BE2C (cell line): ENCODE data around the gene SPATS2.

ENCODE experiments used
- DNase-seq: peaks from one replicate; pipeline ENCODE4 v3.0.0-alpha.2; 2020
- H3K27me3 ChIP-seq: fragments of 250-450 bp; sonication (Bioruptor Pico); 2 replicates; pipeline ENCODE4 v1.5.1; 2020; ENCODE audit warnings: mild to moderate bottlenecking
- H3K36me3 ChIP-seq: fragments of 250-450 bp; sonication (Bioruptor Pico); 2 replicates; pipeline ENCODE4 v1.5.1; 2020; ENCODE audit warnings: mild to moderate bottlenecking
- H3K4me1 ChIP-seq: fragments of 250-450 bp; sonication (Bioruptor Pico); 2 replicates; pipeline ENCODE4 v1.5.1; 2020
- H3K4me3 ChIP-seq: 2 replicates; pipeline ENCODE4 v1.5.1; 2011; ENCODE audit warnings: low read depth, low read length
- H3K9me3 ChIP-seq: fragments of 250-450 bp; sonication (Bioruptor Pico); 2 replicates; pipeline ENCODE4 v1.5.1; 2020
- TF ChIP-seq, protein P1 (sequence below): IDR thresholded peaks from 2 replicates; pipeline ENCODE4 v1.5.1; 2012; ENCODE audit warnings: mild to moderate bottlenecking, low read depth, low read length

The SPATS2 gene

DNA sequence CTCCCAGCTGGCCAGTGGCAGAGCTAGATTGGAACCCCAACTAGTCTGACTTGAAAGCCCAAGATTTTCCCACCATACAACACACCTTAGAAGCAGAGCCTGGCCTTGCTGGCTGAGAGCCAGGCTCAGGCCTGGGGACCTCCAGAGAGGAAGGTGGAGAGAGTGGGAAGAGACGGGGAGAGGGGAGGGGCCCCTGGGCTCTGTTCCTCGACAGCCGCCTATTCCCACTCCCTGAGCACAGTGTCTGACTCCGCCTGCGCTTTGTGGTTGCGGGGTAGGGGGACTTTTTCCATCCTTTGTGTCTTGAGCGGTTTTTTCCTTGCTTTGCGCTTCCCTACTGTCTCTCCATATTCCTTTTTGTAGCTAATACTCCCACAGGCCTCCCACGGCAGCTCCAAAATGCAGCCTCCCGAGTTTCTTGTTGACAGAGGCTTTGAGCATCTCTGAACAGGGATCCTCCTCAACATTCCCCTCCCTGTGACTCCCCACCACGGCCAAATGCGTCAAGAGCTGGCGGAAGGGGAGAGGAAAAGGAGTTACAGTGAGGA lies 167.5 kb downstream of the SPATS2 start:
- no peaks in the 10 kb centered on the region for H3K9me3 ChIP-seq
- H3K4me3 ChIP-seq: no peak overlapping the region
- no peaks in the 10 kb centered on the region for H3K36me3 ChIP-seq
- peak; percentile 45 for DNase-seq
- TF ChIP-seq, protein P1, sequence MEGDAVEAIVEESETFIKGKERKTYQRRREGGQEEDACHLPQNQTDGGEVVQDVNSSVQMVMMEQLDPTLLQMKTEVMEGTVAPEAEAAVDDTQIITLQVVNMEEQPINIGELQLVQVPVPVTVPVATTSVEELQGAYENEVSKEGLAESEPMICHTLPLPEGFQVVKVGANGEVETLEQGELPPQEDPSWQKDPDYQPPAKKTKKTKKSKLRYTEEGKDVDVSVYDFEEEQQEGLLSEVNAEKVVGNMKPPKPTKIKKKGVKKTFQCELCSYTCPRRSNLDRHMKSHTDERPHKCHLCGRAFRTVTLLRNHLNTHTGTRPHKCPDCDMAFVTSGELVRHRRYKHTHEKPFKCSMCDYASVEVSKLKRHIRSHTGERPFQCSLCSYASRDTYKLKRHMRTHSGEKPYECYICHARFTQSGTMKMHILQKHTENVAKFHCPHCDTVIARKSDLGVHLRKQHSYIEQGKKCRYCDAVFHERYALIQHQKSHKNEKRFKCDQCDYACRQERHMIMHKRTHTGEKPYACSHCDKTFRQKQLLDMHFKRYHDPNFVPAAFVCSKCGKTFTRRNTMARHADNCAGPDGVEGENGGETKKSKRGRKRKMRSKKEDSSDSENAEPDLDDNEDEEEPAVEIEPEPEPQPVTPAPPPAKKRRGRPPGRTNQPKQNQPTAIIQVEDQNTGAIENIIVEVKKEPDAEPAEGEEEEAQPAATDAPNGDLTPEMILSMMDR: no peak
- H3K4me1 ChIP-seq: peaks cover 2% of the 10 kb centered on the region; the same call in 1 of the 2 replicates
- peaks cover 28% of the 10 kb centered on the region for H3K27me3 ChIP-seq

DNA sequence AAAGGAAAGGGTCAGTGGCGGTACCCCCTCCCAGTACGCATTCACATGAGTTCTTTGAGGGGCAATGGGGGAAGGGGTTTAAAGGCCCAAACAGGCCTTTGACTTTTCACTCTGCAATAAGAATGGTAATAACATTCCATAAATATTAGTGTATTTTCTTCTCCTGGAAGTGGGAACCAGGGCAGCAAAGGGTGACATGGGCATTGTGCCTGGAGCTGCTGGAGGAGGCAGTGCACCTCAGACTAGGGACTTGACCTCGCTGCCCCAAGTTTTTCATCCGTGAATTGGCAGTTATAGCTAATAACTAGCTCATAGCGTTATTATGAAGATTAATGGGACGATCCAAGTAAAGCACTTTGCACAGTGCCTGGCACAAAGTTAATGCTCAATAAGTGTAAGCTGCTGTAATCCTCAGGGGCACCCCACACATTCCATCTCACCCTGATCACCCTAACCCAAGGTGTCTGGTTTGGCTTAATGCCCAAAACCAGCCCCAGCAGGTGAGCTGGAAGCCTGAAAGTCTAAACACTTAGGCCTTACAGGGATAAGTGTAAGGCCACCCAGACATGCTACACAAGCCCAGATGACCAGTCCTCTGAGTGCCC lies 168.8 kb downstream of the SPATS2 start:
- no peaks in the 10 kb centered on the region for H3K36me3 ChIP-seq
- TF ChIP-seq, protein P1: no peak
- DNase-seq: no peak
- peaks cover 2% of the 10 kb centered on the region; the same call in 1 of the 2 replicates for H3K4me1 ChIP-seq
- no peak overlapping the region for H3K4me3 ChIP-seq
- H3K27me3 ChIP-seq: peaks cover 31% of the 10 kb centered on the region
- no peaks in the 10 kb centered on the region for H3K9me3 ChIP-seq

DNA sequence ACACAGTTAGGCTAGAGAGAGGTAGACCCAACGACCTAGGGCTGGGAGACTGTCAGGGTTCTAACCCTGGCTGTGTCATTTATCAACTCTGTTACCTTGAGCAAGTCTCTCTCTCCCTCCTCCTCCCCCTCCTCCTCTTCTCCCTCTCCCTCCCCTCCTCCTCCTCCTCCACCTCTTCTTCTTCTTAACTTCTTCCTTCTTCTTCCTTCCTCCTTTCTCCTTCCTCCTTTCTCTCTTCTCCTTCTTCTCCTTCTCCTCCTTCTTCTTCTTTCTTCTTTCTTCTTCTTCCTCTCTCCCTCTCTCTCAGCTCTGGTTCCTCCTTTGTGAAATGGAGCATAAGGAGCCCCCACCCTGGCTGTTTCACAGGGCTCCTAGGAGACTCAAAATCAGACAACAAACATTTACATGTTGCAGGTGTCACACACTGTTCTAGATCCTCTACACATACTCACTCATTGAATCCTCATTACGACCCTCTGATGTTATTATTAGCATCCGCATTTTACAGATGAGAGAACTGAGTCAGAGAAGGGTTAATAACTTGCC lies 169.3 kb downstream of the SPATS2 start:
- H3K9me3 ChIP-seq: no peaks in the 10 kb centered on the region
- H3K4me3 ChIP-seq: no peak overlapping the region
- H3K27me3 ChIP-seq: peaks cover 31% of the 10 kb centered on the region
- peaks cover 2% of the 10 kb centered on the region; the same call in 1 of the 2 replicates for H3K4me1 ChIP-seq
- no peaks in the 10 kb centered on the region for H3K36me3 ChIP-seq
- TF ChIP-seq, protein P1: no peak
- no peak for DNase-seq

DNA sequence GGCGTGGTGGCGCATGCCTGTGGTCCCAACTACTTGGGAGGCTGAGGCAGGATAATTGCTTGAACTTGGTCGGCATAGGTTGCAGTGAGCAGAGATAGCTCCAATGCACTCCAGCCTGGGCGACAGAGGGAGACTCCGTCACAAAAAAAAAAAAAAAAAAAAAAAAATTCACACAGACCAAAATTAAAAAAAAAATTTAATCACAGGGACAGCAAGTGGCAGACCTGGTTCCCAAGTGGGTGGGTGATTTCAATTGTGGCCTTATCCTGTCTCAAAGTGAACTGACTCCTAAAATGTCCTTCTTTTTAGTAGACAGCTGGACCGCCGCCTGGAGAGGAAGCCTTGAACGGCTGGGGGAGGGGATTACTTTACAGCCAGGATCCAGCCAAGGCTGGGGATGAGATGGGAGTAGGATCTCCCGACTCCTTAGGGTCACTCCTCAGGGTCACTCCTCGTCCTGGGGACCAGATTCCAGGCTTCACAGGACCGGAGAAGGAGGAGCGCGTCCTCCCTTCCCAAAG lies 170.0 kb downstream of the SPATS2 start:
- Histone ChIP-seq H3K36me3 (no peaks in the 10 kb centered on the region), H3K27me3 (peaks cover 31% of the 10 kb centered on the region), H3K4me3 (peak overlapping the region; percentile 42), H3K4me1 (peaks cover 2% of the 10 kb centered on the region; the same call in 1 of the 2 replicates), H3K9me3 (no peaks in the 10 kb centered on the region)
- DNase-seq: no peak
- TF ChIP-seq, protein P1: no peak

DNA sequence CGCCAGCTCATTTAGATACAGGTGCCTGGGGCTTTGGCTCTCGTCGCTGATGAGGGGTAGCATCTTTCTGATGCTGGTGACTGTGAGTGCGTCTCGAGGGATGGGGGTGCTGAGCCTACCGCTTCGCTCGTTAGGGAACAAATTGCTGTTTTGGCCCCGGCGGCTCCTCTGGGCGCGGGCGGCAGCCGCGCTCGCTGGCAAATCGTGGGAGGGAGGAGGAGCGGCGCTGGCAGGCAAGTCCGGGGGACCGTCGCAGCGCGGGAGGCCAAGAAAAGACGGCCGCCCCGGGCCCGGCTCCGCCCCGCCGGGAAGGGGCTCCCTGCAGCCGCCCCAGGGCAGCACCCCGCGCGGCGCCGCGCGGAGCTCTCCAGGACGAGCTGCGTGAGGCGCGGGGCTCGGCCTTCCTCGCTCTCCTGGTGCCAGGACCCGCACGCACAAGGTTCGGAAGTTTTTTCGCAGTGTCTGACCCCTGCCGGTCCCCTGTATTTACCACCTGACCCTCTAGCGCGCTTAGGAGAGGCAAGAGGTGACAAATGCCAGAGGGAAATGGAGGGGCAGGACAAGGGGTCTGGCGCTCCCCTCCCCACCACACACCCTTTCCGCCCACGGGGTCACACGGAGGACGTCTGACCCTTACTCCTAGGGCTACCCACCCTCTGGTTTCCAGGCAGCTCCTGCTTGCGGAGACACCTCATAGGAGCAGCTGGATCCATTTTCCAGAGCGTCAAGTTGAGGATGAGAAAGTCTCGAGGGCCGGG lies 170.7 kb downstream of the SPATS2 start:
- Histone ChIP-seq H3K9me3 (no peaks in the 10 kb centered on the region), H3K36me3 (no peaks in the 10 kb centered on the region), H3K27me3 (peaks cover 31% of the 10 kb centered on the region), H3K4me3 (peak overlapping the region; percentile 42), H3K4me1 (peaks cover 2% of the 10 kb centered on the region; the same call in 1 of the 2 replicates)
- TF ChIP-seq, protein P1: peak; percentile 22; the same call in 1 of the 2 replicates
- DNase-seq: no peak
